HFFc6 (cell line): Measurements from ENCODE around the gene DLG2. TPM values are rescaled to one million over a fixed set of nuclear protein-coding genes. Genes with fewer than 3 reads are reported as not detected.

Experiments used
- DNase-seq: peaks from one replicate; pipeline ENCODE4 v3.0.0-alpha.2; 2018
- H3K27ac Mint-ChIP-seq: 2 replicates; pipeline ENCODE4 v1.8.0; 2020; ENCODE audit warnings: mild to moderate bottlenecking, mixed read lengths
- H3K27me3 Mint-ChIP-seq: 2 replicates; pipeline ENCODE4 v1.8.0; 2021; ENCODE audit warnings: mild to moderate bottlenecking, moderate library complexity, mixed read lengths; ENCODE audit not compliant: insufficient read depth
- H3K36me3 Mint-ChIP-seq: 2 replicates; pipeline ENCODE4 v1.8.0; 2021; ENCODE audit warnings: low read depth, mixed read lengths
- H3K4me1 Mint-ChIP-seq: 2 replicates; pipeline ENCODE4 v1.8.0; 2020; ENCODE audit warnings: low read depth, mixed read lengths
- H3K4me3 Mint-ChIP-seq: 2 replicates; pipeline ENCODE4 v1.8.0; 2020; ENCODE audit warnings: mild to moderate bottlenecking, moderate library complexity, mixed read lengths
- H3K9me3 Mint-ChIP-seq: 2 replicates; pipeline ENCODE4 v1.8.0; 2020; ENCODE audit warnings: mild to moderate bottlenecking, mixed read lengths
- total RNA-seq, 6 experiments: library from RNA; stranded (reverse); fragmentation: NEBNext Ultra II Directional; extraction: Animal tissue kit (Norgen Biotek cat#: 25700); gene quantifications; 2 replicates in 1 of 6; 3 replicates in 5 of 6; pipeline ENCODE4 v1.2.3, GENCODE V29; 2021
- TF ChIP-seq, protein P1 (sequence below): fragments of 200-600 bp; sonication (generic); IDR thresholded peaks from 2 replicates; pipeline ENCODE4 v1.5.0; 2021; ENCODE audit warnings: antibody characterized with exemption, mild to moderate bottlenecking

DLG2 gene
- total RNA-seq, 6 experiments from 2014 or later, result 0.39 to 1.00 (median 0.80) TPM; not detected in 1

DNA sequence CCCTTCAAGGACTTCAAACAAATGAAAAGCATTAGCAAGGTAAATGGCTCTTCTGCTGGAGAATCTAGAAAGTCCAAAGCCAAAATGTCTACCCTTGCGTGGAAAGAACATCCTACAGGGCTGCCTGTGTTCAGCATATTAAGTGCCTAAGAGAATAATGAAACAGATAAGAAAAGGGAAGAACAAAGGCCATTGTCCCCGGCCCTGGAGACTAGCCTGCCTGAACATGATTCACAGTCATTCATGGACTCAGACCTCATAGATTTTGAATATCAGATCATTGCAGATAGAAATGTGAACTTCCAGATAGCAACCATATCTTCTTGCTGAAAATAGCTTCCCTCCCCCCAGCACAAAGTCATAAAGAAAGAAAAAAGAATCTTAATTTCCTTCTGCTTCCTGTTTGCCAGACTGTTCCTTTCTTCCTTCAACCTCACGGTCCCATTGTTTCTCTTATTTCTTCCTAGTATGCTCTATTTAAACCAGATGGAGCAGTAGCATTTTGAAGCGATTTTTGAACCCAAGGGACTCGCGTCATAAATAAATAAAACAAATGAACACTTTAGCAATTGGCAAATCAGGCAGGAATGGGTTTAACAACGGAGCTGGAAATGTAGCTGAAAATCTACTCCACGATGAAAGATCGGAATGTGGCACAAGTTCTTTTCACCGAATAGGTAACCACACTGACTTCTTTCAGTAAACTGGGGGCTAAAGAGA lies 1932.8 kb downstream of the DLG2 start:
- no peak overlapping the region for H3K27ac Mint-ChIP-seq
- TF ChIP-seq, protein P1, sequence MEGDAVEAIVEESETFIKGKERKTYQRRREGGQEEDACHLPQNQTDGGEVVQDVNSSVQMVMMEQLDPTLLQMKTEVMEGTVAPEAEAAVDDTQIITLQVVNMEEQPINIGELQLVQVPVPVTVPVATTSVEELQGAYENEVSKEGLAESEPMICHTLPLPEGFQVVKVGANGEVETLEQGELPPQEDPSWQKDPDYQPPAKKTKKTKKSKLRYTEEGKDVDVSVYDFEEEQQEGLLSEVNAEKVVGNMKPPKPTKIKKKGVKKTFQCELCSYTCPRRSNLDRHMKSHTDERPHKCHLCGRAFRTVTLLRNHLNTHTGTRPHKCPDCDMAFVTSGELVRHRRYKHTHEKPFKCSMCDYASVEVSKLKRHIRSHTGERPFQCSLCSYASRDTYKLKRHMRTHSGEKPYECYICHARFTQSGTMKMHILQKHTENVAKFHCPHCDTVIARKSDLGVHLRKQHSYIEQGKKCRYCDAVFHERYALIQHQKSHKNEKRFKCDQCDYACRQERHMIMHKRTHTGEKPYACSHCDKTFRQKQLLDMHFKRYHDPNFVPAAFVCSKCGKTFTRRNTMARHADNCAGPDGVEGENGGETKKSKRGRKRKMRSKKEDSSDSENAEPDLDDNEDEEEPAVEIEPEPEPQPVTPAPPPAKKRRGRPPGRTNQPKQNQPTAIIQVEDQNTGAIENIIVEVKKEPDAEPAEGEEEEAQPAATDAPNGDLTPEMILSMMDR, result no peak
- no peaks in the 10 kb centered on the region for H3K4me1 Mint-ChIP-seq
- H3K36me3 Mint-ChIP-seq, result no peaks in the 10 kb centered on the region
- H3K4me3 Mint-ChIP-seq, result no peak overlapping the region
- DNase-seq, result no peak
- H3K9me3 Mint-ChIP-seq, result no peaks in the 10 kb centered on the region
- peaks cover 9% of the 10 kb centered on the region for H3K27me3 Mint-ChIP-seq

DNA sequence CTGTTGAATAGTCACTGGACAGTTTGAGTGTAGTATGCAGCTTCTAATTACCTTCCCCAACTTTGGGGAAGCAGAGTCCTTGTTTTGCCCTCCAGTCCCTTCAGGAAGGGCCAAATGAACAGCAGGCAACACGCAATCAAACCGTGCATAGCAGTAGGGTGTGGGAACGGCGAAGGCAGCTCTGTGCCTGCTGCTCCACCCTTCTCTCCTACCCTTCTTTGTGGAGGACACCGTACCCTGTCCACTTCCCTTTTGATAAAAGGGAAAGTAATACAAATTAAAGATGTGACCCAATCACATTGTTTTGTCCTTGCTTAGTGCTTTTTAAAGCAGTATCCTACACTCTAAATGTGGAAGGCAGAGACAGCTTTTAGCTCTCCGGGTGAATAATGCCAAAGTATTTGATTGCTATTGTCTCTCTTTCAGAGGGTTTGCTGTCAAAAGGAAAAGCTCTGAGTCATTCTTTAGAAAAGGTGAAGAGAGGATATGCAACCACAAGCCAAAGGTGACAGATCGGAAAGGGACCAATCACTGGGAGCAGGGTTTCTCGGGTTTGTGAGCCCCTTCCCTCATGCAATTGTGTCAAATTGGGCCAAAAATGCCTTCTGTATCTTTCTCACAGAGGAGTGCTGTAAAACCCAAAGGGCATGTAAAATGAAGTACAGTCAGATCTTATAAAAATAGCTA lies 1933.7 kb downstream of the DLG2 start:
- no peak for DNase-seq
- Mint-ChIP-seq H3K27me3 (peaks cover 9% of the 10 kb centered on the region), H3K4me3 (no peak overlapping the region), H3K27ac (no peak overlapping the region), H3K9me3 (no peaks in the 10 kb centered on the region), H3K4me1 (no peaks in the 10 kb centered on the region), H3K36me3 (no peaks in the 10 kb centered on the region)
- TF ChIP-seq, protein P1, result no peak

DNA sequence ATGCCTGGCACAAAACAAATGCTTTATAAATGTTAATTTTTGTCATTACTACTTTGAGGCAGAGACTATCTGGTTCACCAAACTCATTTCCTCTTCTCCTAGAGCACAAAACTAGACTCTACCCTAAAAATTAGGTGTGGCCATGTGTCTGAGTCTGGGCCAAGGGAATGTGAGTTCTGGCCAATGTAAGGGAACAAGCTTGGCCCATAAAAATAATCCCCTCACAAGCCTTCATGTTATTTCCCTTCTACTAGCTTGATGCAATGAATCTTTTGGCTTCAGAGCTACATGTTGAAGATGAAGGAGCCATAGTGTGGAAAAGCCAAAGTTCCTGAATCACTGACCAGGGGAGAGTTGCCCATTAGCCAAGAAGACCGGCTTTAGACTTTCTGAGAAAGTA lies 1934.5 kb downstream of the DLG2 start:
- no peaks in the 10 kb centered on the region for H3K36me3 Mint-ChIP-seq

DNA sequence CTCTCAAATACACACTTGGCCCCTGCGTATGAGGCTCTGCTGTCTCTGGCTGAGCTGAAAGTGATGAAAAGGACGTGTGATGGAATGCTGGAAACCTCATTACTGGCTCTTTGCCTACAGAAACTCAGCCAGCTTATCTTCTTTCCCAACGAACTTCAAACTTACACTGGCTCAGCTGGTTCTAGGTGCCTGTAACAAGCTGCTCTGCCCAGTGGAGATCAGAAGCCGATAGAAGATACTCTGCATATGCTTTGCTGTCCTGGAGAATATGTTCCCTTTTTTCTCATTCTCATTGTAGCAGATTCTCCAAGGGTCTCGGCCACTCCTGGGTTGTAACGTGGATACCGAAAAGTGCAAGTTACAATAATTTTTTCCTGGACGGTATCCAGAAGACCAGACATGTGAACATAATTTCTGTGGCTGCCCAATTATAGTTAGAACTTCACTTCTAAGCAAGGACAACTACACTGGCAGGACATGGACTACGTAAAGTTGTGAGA lies 1935.6 kb downstream of the DLG2 start:
- no peak overlapping the region for H3K27ac Mint-ChIP-seq
- TF ChIP-seq, protein P1, result no peak
- H3K4me1 Mint-ChIP-seq, result no peaks in the 10 kb centered on the region
- DNase-seq, result no peak
- no peaks in the 10 kb centered on the region for H3K36me3 Mint-ChIP-seq
- H3K9me3 Mint-ChIP-seq, result no peaks in the 10 kb centered on the region
- H3K4me3 Mint-ChIP-seq, result no peak overlapping the region
- peaks cover 13% of the 10 kb centered on the region for H3K27me3 Mint-ChIP-seq

More for the DNA sequence above, 1934.5 kb downstream of the DLG2 start:
- peaks cover 12% of the 10 kb centered on the region for H3K27me3 Mint-ChIP-seq
- H3K4me3 Mint-ChIP-seq, result no peak overlapping the region
- H3K27ac Mint-ChIP-seq, result no peak overlapping the region
- TF ChIP-seq, protein P1, result no peak
- no peaks in the 10 kb centered on the region for H3K9me3 Mint-ChIP-seq
- no peaks in the 10 kb centered on the region for H3K4me1 Mint-ChIP-seq
- DNase-seq, result no peak

DNA sequence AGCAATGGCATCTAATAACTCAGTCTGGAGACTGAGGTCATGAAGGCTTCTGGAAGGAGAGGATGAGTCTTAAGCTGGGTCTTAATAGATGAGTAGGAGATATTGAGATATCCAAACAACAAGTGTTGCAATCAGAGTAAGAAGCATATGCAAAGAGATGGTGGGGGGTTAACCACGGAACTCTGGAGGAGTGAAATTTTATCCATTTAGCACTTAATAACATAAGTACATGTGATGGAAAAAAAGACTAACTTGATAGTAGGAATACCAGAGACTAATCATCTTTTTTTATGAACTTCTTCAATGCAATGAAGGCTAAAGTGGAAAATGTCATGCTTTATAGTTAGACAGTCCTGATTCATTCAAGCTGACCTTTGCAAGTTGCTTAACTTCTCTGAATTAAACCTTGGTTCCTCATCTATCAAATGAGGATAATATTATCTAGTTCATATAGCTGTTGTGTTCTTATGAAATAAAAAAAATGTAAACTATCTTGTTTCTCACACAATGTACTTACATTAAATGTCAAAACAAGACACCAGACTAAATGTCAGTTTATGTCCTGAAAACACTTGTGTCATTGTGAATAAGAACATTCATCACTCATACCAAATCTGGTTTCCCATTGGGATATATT lies 1937.9 kb downstream of the DLG2 start:
- no peaks in the 10 kb centered on the region for H3K9me3 Mint-ChIP-seq
- no peaks in the 10 kb centered on the region for H3K36me3 Mint-ChIP-seq
- H3K4me3 Mint-ChIP-seq, result no peak overlapping the region
- no peak overlapping the region for H3K27ac Mint-ChIP-seq
- no peak for DNase-seq
- peaks cover 11% of the 10 kb centered on the region for H3K27me3 Mint-ChIP-seq
- no peaks in the 10 kb centered on the region for H3K4me1 Mint-ChIP-seq
- TF ChIP-seq, protein P1, result no peak
